PC-9 (cell line): ENCODE measurements around the gene ZNF674.
"Not testable (repeated sequence)": the region's sequence is repeated elsewhere in the genome, so short reads cannot be mapped to it uniquely, and the experiment has no call there.

Experiments used
- EZH2 ChIP-seq: fragments of 200-600 bp; sonication (generic); IDR thresholded peaks from 2 replicates; pipeline ENCODE4 v1.8.0; 2017; ENCODE audit warnings: antibody characterized with exemption, low read depth
- TF ChIP-seq, protein P1 (sequence below): fragments of 200-600 bp; sonication (generic); conservative IDR thresholded peaks from 2 replicates; pipeline ENCODE4 v1.6.1; 2017; ENCODE audit warnings: mixed run types, antibody characterized with exemption, mild to moderate bottlenecking, moderate library complexity

DNA sequence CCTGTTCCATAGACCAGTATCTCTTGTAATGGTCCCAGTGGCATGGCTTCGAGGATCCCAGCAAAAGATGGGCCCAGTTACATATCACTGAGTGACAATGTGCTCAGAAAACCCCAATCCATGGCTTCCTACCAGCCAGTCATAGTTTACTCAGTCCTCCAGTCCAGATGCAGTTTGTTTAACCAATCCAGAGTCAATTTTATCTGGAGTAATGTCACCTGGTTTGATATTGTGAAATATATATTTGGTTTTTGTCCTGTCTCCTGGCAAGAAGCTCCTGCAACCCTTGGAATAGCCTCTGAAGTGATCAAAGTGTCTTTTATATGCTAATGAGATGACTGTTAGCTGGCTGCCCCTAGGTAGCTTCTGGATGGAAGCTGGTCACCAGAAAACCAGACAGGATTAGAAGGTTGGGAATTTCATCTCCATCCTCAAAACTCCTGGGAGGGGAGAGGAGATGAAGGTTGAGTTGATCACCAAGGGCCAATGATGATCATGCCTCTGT lies 14.8 kb downstream of the ZNF674 start:
- TF ChIP-seq, protein P1, sequence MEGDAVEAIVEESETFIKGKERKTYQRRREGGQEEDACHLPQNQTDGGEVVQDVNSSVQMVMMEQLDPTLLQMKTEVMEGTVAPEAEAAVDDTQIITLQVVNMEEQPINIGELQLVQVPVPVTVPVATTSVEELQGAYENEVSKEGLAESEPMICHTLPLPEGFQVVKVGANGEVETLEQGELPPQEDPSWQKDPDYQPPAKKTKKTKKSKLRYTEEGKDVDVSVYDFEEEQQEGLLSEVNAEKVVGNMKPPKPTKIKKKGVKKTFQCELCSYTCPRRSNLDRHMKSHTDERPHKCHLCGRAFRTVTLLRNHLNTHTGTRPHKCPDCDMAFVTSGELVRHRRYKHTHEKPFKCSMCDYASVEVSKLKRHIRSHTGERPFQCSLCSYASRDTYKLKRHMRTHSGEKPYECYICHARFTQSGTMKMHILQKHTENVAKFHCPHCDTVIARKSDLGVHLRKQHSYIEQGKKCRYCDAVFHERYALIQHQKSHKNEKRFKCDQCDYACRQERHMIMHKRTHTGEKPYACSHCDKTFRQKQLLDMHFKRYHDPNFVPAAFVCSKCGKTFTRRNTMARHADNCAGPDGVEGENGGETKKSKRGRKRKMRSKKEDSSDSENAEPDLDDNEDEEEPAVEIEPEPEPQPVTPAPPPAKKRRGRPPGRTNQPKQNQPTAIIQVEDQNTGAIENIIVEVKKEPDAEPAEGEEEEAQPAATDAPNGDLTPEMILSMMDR: not testable (repeated sequence)
- not testable (repeated sequence) for TF ChIP-seq EZH2
